ENCODE results near the gene TINAGL1. TPM values are rescaled to one million over a fixed set of nuclear protein-coding genes. Genes with fewer than 3 reads are reported as not detected.

The TINAGL1 gene
- total and polyA plus RNA-seq, 4 donors = 64.1 to 90.9 (median 84.2) TPM

- Histone ChIP-seq H3K27ac (ENCODE audit: low read depth in 1 of 2, low read length in 1 of 2) (no peak overlapping the region), H3K27me3 (ENCODE audit: control insufficient read depth in 3 of 3, insufficient read depth in 3 of 3, low read length in 2 of 3) (peaks cover 0 to 14% (median 8%) of the 10 kb centered on the region in 3 donors), H3K9me3 (ENCODE audit: control insufficient read depth in 4 of 4, insufficient read depth in 3 of 4, low read length in 3 of 4) (no peaks in the 10 kb centered on the region), H3K4me1 (ENCODE audit: control insufficient read depth in 5 of 5, insufficient read depth in 5 of 5, low read length in 5 of 5) (peaks cover 0 to 13% (median 0%) of the 10 kb centered on the region in 5 donors), H3K9ac (ENCODE audit: insufficient read depth in 1 of 2, low read length in 2 of 2) (no peak overlapping the region), H3K4me3 (no peak overlapping the region), H3K36me3 (ENCODE audit: control insufficient read depth in 4 of 4, insufficient read depth in 4 of 4, low read length in 4 of 4) (no peaks in the 10 kb centered on the region)
- WGBS, 2 donors = 84 to 87% methylated on average over 23 of the region's 23 CpGs
- ATAC-seq (ENCODE audit: insufficient read depth, low FRiP score) (no peak), DNase-seq (no peak)
- no peak for TF ChIP-seq CTCF (IDR thresholded peaks at IDR 0.05; ENCODE audit: control extremely low read depth, extremely low read depth)
Measured at GRCh38 chr1:31618916-31619846, 42.9 kb downstream of the TINAGL1 start.

- no peaks in the 10 kb centered on the region for H3K36me3 ChIP-seq (ENCODE audit: control insufficient read depth in 4 of 4, insufficient read depth in 4 of 4, low read length in 4 of 4)
- no peak overlapping the region for H3K27ac ChIP-seq (ENCODE audit: low read depth in 1 of 2, low read length in 1 of 2)
- TF ChIP-seq CTCF (IDR thresholded peaks at IDR 0.05; ENCODE audit: control extremely low read depth, extremely low read depth) = no peak
- DNase-seq (no peak), ATAC-seq (ENCODE audit: insufficient read depth, low FRiP score) (no peak)
- H3K4me3 ChIP-seq = no peak overlapping the region
- no peaks in the 10 kb centered on the region for H3K9me3 ChIP-seq (ENCODE audit: control insufficient read depth in 4 of 4, insufficient read depth in 3 of 4, low read length in 3 of 4)
- 94 to 98% methylated on average over 20 of the region's 20 CpGs for WGBS, 2 donors
- peaks cover 0 to 19% (median 0%) of the 10 kb centered on the region in 5 donors for H3K4me1 ChIP-seq (ENCODE audit: control insufficient read depth in 5 of 5, insufficient read depth in 5 of 5, low read length in 5 of 5)
- no peak overlapping the region for H3K9ac ChIP-seq (ENCODE audit: insufficient read depth in 1 of 2, low read length in 2 of 2)
- peaks cover 0 to 13% (median 8%) of the 10 kb centered on the region in 3 donors for H3K27me3 ChIP-seq (ENCODE audit: control insufficient read depth in 3 of 3, insufficient read depth in 3 of 3, low read length in 2 of 3)
Measured at GRCh38 chr1:31620631-31621497, 44.5 kb downstream of the TINAGL1 start.

GRCh38 chr1:31621498-31621820, 45.1 kb downstream of the TINAGL1 start:
- H3K36me3 ChIP-seq (ENCODE audit: control insufficient read depth in 4 of 4, insufficient read depth in 4 of 4, low read length in 4 of 4) = no peaks in the 10 kb centered on the region
- no peak overlapping the region for H3K4me3 ChIP-seq
- peaks cover 0 to 19% (median 0%) of the 10 kb centered on the region in 5 donors for H3K4me1 ChIP-seq (ENCODE audit: control insufficient read depth in 5 of 5, insufficient read depth in 5 of 5, low read length in 5 of 5)
- ATAC-seq (ENCODE audit: insufficient read depth, low FRiP score) = no peak
- DNase-seq = no peak
- 96 to 97% methylated on average over 5 of the region's 5 CpGs for WGBS, 2 donors
- H3K9ac ChIP-seq (ENCODE audit: insufficient read depth in 1 of 2, low read length in 2 of 2) = no peak overlapping the region
- no peak overlapping the region for H3K27ac ChIP-seq (ENCODE audit: low read depth in 1 of 2, low read length in 1 of 2)
- H3K9me3 ChIP-seq (ENCODE audit: control insufficient read depth in 4 of 4, insufficient read depth in 3 of 4, low read length in 3 of 4) = no peaks in the 10 kb centered on the region
- H3K27me3 ChIP-seq (ENCODE audit: control insufficient read depth in 3 of 3, insufficient read depth in 3 of 3, low read length in 2 of 3) = peaks cover 0 to 8% (median 7%) of the 10 kb centered on the region in 3 donors
- TF ChIP-seq CTCF (IDR thresholded peaks at IDR 0.05; ENCODE audit: control extremely low read depth, extremely low read depth) = no peak

Data from lung (tissue), 12 donors.